Spleen (tissue), 7 donors: ENCODE measurements around the gene MTG2.

ENCODE experiments used
- POLR2A ChIP-seq, 3 donors: fragments of 450-650 bp; IDR thresholded peaks; one replicate each; pipeline ENCODE4 v1.5.1; 2017; ENCODE audit warnings: antibody characterized with exemption in 3 of 3, mild to moderate bottlenecking in 1 of 3
- TF ChIP-seq, protein P1 (sequence below), 11 experiments: fragments of 200-600 bp in 7 of 11; fragments of 450-650 bp in 4 of 11; sonication (generic) in 4 of 11; IDR thresholded peaks in 8 of 11; conservative IDR thresholded peaks in 3 of 11; 1 replicate in 7 of 11; 2 replicates in 4 of 11; pipeline versions ENCODE4 v1.4.0 to v1.8.0; 2016 to 2021; ENCODE audit warnings: antibody characterized with exemption in 11 of 11, inconsistent platforms in 4 of 11, mild to moderate bottlenecking in 1 of 11
- donor health status: DM: no; HTN: no; CAD: no; lungs with moderate emphysema.
- donor health status: DM: no; HTN: no; CAD: no.
- donor health status: DM: no; HTN: no; CAD: no.

DNA sequence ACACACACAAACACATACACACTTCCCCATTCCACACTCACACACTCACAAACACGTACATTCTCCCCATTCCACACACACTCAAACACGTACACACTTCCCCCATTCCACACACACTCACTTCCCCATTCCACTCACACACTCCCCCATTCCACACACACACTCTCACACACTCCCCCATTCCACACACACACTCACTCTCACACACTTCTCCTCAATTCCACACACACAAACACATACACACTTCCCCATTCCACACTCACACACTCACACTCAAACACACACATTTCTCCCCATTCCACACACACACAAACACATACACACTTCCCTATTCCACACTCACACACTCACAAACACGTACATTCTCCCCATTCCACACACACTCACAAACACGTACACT, 46.8 kb downstream of the MTG2 start:
- TF ChIP-seq, protein P1, sequence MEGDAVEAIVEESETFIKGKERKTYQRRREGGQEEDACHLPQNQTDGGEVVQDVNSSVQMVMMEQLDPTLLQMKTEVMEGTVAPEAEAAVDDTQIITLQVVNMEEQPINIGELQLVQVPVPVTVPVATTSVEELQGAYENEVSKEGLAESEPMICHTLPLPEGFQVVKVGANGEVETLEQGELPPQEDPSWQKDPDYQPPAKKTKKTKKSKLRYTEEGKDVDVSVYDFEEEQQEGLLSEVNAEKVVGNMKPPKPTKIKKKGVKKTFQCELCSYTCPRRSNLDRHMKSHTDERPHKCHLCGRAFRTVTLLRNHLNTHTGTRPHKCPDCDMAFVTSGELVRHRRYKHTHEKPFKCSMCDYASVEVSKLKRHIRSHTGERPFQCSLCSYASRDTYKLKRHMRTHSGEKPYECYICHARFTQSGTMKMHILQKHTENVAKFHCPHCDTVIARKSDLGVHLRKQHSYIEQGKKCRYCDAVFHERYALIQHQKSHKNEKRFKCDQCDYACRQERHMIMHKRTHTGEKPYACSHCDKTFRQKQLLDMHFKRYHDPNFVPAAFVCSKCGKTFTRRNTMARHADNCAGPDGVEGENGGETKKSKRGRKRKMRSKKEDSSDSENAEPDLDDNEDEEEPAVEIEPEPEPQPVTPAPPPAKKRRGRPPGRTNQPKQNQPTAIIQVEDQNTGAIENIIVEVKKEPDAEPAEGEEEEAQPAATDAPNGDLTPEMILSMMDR (IDR thresholded peaks at IDR 0.05 in 8 of 11, conservative IDR thresholded peaks at IDR 0.05 in 3 of 11) = no peak
- no peak for TF ChIP-seq POLR2A (IDR thresholded peaks at IDR 0.05)
